HAP-1 (cell line): ENCODE measurements around the gene C12orf76.
"Not testable (repeated sequence)": the region's sequence is repeated elsewhere in the genome, so short reads cannot be mapped to it uniquely, and the experiment has no call there.

Experiments used
- DNase-seq, 2 experiments: peaks; one replicate each; pipeline ENCODE4 v3.0.0-alpha.2; 2016 to 2020; ENCODE audit warnings: low spot score in 2 of 2
- H3K27me3 ChIP-seq: fragments of 250-450 bp; sonication (Bioruptor Pico); 2 replicates; pipeline ENCODE4 v1.5.1; 2020; ENCODE audit warnings: low read depth, mild to moderate bottlenecking, moderate library complexity
- H3K36me3 ChIP-seq: fragments of 250-450 bp; sonication (Bioruptor Pico); replicated peaks from 2 replicates; pipeline ENCODE4 v1.5.1; 2020; ENCODE audit warnings: mild to moderate bottlenecking
- H3K4me1 ChIP-seq: fragments of 250-450 bp; sonication (Bioruptor Pico); 2 replicates; pipeline ENCODE4 v1.5.1; 2020; ENCODE audit warnings: mild to moderate bottlenecking
- H3K4me3 ChIP-seq: fragments of 250-450 bp; sonication (Bioruptor Pico); 2 replicates; pipeline ENCODE4 v1.5.1; 2020; ENCODE audit warnings: mild to moderate bottlenecking, moderate library complexity
- H3K9me3 ChIP-seq: fragments of 250-450 bp; sonication (Bioruptor Pico); 2 replicates; pipeline ENCODE4 v1.5.1; 2020; ENCODE audit warnings: mild to moderate bottlenecking, moderate library complexity
- in situ Hi-C: fragments of 300-500 bp; cut with MboI; formaldehyde crosslinking; loops from 3 replicates; pipeline ENCODE4 v1.14.3; 2020; ENCODE audit warnings: low sequenced_read_pairs, inconsistent platforms, mixed read lengths

C12orf76 gene

DNA sequence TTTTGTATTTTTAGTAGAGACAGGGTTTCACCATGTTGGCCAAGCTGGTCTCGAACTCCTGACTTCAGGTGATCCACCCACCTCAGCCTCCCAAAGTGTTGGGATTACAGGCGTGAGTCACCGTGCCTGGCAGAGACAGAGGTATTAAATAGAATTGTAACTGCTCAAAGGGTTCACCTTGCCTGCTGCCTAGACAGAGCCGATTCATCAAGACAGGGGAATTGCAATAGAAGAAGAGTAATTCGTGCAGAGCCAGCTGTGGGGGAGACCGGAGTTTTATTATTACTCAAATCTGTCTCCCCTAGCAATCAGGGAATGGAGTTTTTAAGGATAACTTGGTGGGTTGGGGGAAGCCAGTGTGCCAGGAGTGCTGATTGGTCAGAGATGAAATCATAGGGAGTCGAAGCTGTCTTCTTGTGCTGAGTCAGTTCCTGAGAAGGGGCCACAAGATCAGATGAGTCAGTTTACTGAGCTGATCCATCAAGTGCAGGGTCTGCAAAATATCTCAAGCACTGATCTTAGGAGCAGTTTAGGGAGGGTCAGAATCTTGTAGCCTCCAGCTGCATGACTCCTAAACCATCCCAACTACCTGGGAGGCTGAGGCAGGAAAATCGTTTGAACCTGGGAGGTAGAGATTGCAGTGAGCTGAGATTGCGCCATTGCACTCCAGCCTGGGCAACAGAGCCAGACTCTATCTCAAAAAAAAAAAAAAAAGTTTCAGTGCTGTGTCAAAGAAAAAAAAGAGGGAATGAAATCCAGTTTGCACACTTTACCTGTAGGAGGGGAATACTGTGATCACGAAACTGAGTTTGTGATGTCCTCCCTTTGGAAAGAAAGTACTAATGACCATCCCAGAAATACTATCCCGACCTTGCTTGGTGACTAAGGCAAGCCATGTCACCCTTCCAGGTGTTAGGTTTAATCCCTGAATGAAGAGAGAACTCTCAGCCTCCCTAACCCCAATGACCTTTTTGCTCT lies 7.3 kb upstream of the C12orf76 start:
- DNase-seq, H3K4me1 ChIP-seq, in situ Hi-C loops, H3K27me3 ChIP-seq, H3K4me3 ChIP-seq, H3K9me3 ChIP-seq, H3K36me3 ChIP-seq: not testable (repeated sequence)

DNA sequence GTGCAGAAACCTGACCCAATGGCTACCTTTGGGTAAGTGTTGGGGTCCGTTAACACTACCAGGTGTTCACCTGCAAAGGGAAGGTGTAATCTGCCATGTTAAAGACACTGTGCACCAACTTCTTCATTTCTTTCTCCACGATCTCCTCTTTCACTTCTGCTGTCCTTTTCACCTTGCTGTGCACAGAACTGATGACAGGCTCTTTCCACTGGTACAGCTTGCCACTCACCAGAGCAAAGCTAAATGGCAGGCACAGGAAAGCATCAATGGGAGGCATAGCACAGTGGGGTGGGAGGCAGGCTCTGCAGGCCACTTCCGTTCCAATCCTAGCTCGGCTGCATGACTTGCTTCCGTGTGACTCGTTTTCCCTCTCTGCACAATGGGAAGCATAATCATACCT lies 2.6 kb upstream of the C12orf76 start:
- in situ Hi-C loops: no loop called here
- Histone ChIP-seq H3K27me3 (no peaks in the 10 kb centered on the region), H3K36me3 (no peaks in the 10 kb centered on the region), H3K9me3 (no peaks in the 10 kb centered on the region), H3K4me1 (peaks cover 10% of the 10 kb centered on the region), H3K4me3 (no peak overlapping the region)
- DNase-seq: no peak

DNA sequence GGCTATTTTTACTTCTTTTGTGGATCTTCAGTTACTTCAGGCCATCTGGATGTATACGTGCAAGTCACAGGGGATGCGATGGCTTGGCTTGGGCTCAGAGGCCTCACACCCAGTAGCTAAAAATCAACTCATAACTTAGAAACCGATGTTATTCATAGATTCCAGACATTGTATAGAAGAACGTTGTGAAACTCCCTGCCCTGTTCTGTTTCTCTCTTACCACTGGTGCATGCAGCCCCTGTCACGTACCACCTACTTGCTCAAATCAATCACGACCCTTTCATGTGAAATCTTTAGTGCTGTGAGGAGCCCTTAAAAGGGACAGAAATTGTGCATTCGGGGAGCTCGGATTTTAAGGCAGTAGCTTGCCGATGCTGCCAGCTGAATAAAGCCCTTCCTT lies 1.3 kb upstream of the C12orf76 start:
- H3K4me3 ChIP-seq, H3K36me3 ChIP-seq, in situ Hi-C loops: not testable (repeated sequence)

DNA sequence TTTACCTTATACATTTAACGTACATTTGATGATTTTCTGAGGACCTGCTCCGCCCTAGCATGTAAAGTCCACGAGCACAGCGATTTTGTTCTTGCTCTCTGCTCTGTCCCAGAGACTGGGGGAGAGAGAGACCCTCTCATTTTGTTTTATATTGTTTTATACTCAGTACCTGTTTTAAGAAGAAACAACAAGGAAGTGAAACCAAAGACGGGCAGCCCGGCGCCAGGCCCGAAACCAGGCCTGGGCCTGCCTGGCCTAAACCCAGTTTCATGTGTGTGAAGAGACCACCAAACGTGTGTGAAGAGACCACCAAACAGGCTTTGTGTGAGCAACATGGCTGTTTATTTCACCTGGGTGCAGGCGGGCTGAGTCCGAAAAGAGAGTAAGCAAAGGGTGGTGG lies 712 bp upstream of the C12orf76 start:
- H3K36me3 ChIP-seq, in situ Hi-C loops, DNase-seq, H3K9me3 ChIP-seq, H3K27me3 ChIP-seq: not testable (repeated sequence)
- H3K4me1 ChIP-seq: peaks cover 10% of the 10 kb centered on the region
- H3K4me3 ChIP-seq: peak overlapping the region; percentile 79

More for the DNA sequence above, 1.3 kb upstream of the C12orf76 start:
- peaks cover 10% of the 10 kb centered on the region for H3K4me1 ChIP-seq
- H3K9me3 ChIP-seq, H3K27me3 ChIP-seq, DNase-seq: not testable (repeated sequence)

DNA sequence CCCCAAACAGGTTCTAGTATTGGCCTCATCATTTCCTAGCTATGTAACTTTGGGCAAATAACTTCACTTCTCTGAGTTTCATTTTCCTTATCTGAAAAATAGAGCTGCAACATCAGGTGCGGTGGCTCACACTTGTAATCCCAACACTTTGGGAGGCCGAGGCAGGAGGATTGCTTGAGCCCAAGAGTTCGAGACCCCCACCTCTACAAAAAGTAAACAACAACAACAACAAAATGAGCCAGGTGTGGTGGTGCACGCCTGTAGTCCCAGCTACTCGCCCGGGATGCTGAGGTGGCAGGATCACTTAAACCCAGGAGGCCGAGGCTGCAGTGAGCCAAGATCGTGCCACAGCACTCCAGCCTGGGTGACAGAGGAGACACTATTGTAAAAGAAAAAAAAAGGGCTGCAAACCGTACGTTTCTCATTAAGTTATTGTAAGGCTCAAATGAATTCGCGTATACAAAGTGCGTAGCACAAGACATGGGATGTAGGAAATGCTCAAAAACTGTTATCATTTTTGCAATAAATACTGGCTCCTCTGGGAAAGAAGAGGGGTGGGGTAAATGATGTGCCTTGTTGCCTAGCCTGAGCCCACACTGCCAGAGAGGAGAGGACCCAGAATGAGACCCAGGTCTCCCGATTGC lies 903 bp downstream of the C12orf76 start:
- DNase-seq: no peak
- Histone ChIP-seq H3K9me3 (no peaks in the 10 kb centered on the region), H3K4me3 (peak overlapping the region; percentile 79), H3K4me1 (peaks cover 10% of the 10 kb centered on the region), H3K27me3 (no peaks in the 10 kb centered on the region), H3K36me3 (no peaks in the 10 kb centered on the region; the same call in 1 of the 2 replicates)
- in situ Hi-C loops: no loop called here

DNA sequence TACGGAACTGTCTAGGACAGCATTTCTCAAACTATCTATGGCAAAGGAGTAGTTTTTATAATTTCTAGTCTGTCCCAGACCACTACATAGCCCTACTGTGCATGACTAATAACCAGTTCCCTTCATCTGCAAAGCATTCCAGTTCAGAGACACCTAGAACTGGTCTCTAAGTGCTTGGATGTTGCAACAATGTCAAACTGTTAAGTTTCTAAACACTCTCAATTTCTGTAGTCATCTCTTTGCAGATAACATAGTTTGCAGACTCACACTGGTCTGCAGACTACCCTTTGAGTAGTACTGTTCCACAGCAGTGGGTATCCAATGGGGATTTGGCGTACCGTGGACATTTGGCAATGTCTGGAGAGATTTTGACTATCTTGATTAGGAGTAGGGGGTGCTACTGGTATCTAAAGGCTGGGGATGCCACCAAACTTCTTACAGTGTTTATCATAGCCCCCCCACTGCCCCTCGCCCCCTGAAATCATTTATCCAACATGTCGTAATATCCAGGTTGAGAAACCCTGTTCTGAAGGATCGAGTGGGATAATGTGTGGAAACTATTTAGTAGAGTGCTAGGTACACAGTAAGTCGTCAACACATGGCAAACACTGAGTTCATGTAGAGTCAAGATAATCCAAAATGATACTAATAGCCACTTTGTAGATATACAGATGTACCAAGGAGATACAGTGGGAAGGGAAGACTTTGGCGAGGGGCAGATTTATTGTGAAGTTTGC lies 1.7 kb downstream of the C12orf76 start:
- no peak overlapping the region for H3K4me3 ChIP-seq
- H3K27me3 ChIP-seq: no peaks in the 10 kb centered on the region
- H3K4me1 ChIP-seq: peaks cover 10% of the 10 kb centered on the region
- H3K9me3 ChIP-seq: no peaks in the 10 kb centered on the region
- no peak for DNase-seq
- H3K36me3 ChIP-seq: no peaks in the 10 kb centered on the region; the same call in none of the 2 replicates
- in situ Hi-C loops: no loop called here

DNA sequence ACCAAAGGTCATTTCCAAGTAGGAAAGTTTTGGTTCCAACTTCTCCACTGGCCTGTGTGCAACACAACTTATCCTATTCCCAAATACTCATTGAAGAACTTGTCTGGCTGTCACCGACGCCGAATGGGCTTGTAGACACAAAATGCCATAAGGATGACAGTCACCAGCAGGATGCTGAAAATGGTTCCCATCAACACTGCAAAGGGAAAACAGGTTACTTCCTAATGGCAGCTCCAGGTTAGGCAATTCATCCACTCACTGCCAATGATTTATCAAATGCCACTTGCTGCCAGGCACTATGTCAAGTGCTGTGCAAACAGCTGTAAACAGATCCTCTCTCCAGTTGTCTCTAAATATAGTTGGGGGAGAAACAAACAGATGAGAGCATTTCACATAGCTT lies 6.1 kb downstream of the C12orf76 start:
- in situ Hi-C loops: no loop called here
- Histone ChIP-seq H3K36me3 (peaks cover 11% of the 10 kb centered on the region), H3K27me3 (no peaks in the 10 kb centered on the region), H3K9me3 (no peaks in the 10 kb centered on the region), H3K4me3 (no peak overlapping the region), H3K4me1 (peaks cover 25% of the 10 kb centered on the region)
- no peak for DNase-seq

DNA sequence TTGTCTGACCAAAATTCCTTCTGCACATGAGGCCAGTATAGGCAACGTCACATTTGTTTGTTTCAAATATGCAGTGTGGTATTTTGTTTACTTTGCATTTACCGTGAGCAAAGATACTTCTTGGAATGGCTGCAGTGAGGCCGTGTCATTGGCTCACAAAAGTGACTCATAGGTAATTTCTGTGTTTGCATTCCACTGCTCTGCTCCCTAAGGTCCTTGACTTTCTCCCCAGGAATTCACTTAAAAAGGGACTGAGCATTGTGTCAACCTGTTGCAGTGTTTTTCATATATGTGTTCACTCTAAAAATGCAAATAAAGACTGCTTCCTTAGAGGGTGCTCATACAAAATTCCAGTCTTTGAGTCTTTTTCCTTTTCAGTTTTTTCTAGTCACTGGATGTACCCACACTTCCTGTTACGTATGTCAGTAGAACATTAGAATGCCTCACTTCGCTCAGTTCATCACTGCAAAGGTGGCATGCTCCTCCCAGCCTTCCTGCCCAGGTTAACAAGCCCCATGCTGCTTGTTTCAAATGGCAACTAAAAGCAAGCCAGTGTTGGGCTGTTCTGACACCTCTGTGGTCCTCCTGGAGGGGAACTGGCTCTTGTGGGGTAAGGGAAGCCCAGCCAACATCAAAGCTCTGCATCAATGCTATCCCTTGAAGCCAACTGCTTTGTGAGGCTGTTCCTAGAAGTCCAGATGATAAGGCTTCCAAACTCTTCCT lies 9.1 kb downstream of the C12orf76 start:
- H3K4me1 ChIP-seq: peaks cover 21% of the 10 kb centered on the region
- in situ Hi-C loops: no loop called here
- H3K36me3 ChIP-seq: peaks cover 23% of the 10 kb centered on the region
- no peaks in the 10 kb centered on the region for H3K27me3 ChIP-seq
- no peak overlapping the region for H3K4me3 ChIP-seq
- no peaks in the 10 kb centered on the region for H3K9me3 ChIP-seq
- peak in 1 of 2 experiments; percentile 7 for DNase-seq

DNA sequence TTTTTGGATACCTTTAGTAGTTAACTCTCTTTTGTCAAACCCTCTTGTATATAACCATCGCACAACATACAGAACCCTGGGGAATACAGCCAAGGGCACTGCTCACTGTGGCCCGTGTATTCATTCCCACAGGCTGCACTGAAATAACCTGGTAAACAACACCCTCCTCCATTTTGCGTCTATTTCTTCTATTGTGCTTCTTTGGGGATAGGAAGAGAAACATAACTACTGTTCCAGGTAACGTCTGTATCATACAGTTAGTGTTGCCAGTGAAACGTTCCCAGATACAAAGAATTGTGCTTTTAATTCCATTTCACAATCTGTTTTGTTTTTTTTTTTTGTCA lies 9.6 kb downstream of the C12orf76 start:
- Histone ChIP-seq H3K9me3 (no peaks in the 10 kb centered on the region), H3K36me3 (peaks cover 23% of the 10 kb centered on the region)

DNA sequence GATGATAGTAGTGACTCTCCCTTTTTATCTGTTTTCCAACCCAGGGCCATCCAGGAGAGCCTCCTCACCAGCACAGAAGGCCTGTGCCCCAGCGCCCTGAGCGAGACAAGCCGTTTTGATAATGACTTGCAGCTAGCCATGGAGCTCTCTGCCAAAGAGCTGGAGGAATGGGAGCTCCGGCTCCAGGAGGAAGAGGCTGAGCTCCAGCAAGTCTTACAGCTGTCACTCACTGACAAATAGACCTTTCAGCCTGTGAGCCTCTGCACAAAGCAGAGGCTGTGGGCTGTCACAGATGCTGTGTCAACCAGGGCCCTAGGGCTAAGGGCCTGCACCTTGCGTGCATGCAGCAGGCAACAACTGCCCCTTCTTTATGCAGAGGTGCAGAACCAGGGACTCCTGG lies 11.0 kb downstream of the C12orf76 start:
- H3K36me3 ChIP-seq: peaks cover 28% of the 10 kb centered on the region
- peaks cover 21% of the 10 kb centered on the region for H3K4me1 ChIP-seq

More for the DNA sequence above, 9.6 kb downstream of the C12orf76 start:
- H3K4me3 ChIP-seq: no peak overlapping the region
- in situ Hi-C loops: no loop called here
- peaks cover 21% of the 10 kb centered on the region for H3K4me1 ChIP-seq
- no peaks in the 10 kb centered on the region for H3K27me3 ChIP-seq
- DNase-seq: peak in 1 of 2 experiments; percentile 15

DNA sequence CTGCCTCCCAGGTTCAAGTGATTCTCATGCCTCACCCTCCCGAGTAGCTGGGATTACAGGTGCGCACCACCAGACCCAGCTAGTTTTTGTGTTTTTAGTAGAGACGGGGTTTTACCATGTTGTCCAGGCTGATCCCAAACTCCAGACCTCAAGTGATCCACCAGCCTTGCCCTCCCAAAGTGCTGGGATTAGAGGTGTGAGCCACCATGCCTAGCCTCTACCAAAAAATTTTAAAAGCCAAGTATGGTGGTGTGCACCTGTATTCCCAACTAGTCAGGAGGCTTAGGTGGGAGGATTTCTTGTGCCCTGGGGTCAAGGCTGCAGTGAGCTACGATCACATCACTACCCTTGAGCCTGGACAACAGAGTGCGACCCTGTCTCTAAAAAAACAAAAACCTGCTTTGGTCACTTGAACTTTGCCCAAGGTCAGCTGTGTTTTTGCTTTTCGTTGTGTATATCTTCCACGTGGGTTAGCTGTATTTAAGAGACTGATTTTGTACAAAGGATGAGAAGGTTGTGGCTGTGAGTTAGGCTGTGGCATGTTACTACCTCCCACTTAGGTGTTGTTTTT lies 12.7 kb downstream of the C12orf76 start:
- H3K27me3 ChIP-seq: no peaks in the 10 kb centered on the region
- in situ Hi-C loops: no loop called here
- H3K4me1 ChIP-seq: peaks cover 21% of the 10 kb centered on the region
- H3K4me3 ChIP-seq: no peak overlapping the region
- no peaks in the 10 kb centered on the region for H3K9me3 ChIP-seq
- no peak for DNase-seq
- H3K36me3 ChIP-seq: peaks cover 35% of the 10 kb centered on the region

More for the DNA sequence above, 11.0 kb downstream of the C12orf76 start:
- no peak overlapping the region for H3K4me3 ChIP-seq
- H3K9me3 ChIP-seq: no peaks in the 10 kb centered on the region
- no peak for DNase-seq
- in situ Hi-C loops: no loop called here
- no peaks in the 10 kb centered on the region for H3K27me3 ChIP-seq

DNA sequence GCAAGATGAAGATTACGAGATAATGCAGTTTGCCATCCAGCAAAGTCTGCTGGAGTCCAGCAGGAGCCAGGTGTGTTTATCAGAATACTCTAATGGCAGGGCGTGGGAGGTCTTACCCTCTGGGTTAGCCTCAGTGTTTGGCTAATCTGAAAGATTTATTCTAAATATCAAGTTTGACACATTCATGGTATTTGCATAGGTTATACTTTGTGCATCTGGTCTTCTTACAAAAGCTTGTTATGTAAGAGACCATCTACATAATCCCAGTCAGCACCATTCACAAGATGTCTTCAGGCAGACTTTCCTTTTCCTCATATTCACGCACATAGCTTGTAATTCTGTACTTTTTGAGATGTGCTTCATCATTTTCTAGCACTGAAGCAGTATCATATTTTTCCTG lies 14.4 kb downstream of the C12orf76 start:
- peak in 1 of 2 experiments; percentile 14 for DNase-seq
- peaks cover 46% of the 10 kb centered on the region for H3K36me3 ChIP-seq
- H3K9me3 ChIP-seq: no peaks in the 10 kb centered on the region
- no peak overlapping the region for H3K4me3 ChIP-seq
- H3K4me1 ChIP-seq: peaks cover 12% of the 10 kb centered on the region
- in situ Hi-C loops: no loop called here
- no peaks in the 10 kb centered on the region for H3K27me3 ChIP-seq

DNA sequence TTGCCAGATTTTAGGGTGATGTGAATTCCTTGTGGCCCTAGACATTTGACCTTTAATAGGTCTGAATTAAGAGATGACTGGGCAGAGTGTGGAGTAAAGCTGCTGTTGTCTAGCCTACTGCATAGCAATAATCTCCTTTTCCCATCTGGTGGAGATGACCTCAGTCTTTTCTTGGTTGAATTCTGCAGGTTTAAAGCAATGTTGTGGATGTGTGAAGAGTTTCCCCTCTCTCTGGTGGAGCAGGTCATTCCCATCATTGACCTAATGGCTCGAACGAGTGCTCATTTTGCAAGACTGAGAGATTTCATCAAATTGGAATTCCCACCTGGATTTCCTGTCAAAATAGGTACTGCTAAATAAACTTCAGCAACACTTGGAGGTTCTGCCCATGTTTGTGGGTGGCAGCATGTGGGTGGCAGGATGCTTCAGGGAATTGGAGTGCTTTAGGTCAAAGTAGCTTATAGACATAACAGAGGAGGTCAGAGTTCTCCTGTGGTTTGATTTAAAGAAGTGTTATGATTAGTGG lies 19.0 kb downstream of the C12orf76 start:
- Histone ChIP-seq H3K4me3 (no peak overlapping the region), H3K4me1 (no peaks in the 10 kb centered on the region), H3K36me3 (peaks cover 34% of the 10 kb centered on the region), H3K27me3 (no peaks in the 10 kb centered on the region), H3K9me3 (no peaks in the 10 kb centered on the region)
- in situ Hi-C loops: no loop called here
- no peak for DNase-seq
